ENCODE data around the gene CYP27C1.

Gene CYP27C1

DNA sequence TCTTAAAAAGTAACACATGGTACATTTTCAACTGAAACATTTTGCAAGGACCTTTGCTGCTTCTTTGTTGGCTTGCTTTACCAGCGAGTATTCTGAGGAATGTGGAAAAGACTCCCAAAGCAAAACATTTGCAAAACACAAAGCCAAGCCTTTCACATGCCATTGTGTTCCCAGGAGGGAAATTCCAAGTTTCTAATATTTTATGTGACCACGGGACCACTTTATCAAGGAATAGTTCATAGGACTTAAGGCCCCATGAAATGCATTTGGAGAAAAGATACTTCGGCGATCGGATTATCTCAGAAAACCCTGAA lies 26.2 kb downstream of the CYP27C1 start:
- FAIRE-seq (no peak), DNase-seq (ENCODE audit: insufficient read length, low spot score) (no peak)

GRCh38 chr2:127193164-127193966 lies 26.7 kb downstream of the CYP27C1 start:
- FAIRE-seq (no peak), DNase-seq (ENCODE audit: insufficient read length, low spot score) (no peak)

- no peak for DNase-seq (ENCODE audit: insufficient read length, low spot score)
- FAIRE-seq = no peak
These were observed 28.5 kb downstream of the CYP27C1 start for GRCh38 chr2:127191331-127192219.

GRCh38 chr2:127188797-127189196 lies 31.3 kb downstream of the CYP27C1 start:
- DNase-seq (ENCODE audit: insufficient read length, low spot score) = no peak
- no peak for FAIRE-seq

DNA sequence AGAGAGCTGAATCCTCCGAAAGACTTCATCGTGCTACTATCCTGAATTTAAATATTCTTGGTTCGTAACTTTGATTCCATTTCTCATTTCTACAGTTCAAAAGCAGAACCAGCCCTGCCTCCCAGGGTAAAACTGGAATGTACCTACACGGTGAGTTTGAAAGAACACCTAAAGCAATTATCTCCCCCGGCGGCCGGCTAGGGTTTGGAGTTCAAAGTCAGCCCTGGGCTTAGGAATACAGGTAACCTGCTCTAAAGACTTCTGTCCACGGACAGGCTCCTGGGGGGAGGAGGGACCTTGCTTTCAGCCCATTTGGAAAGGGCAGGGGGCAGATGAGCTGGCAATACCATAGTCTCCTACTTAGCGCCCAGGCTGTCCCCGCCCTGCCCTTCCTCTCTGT lies 32.3 kb downstream of the CYP27C1 start:
- FAIRE-seq (no peak), DNase-seq (ENCODE audit: insufficient read length, low spot score) (no peak)

GRCh38 chr2:127187081-127187775 lies 32.9 kb downstream of the CYP27C1 start:
- no peak for FAIRE-seq

GRCh38 chr2:127185705-127186104 lies 34.4 kb downstream of the CYP27C1 start:
- DNase-seq (ENCODE audit: insufficient read length, low spot score) (no peak), FAIRE-seq (no peak)

More at GRCh38 chr2:127187081-127187775, 32.9 kb downstream of the CYP27C1 start:
- no peak for DNase-seq (ENCODE audit: insufficient read length, low spot score)

DNA sequence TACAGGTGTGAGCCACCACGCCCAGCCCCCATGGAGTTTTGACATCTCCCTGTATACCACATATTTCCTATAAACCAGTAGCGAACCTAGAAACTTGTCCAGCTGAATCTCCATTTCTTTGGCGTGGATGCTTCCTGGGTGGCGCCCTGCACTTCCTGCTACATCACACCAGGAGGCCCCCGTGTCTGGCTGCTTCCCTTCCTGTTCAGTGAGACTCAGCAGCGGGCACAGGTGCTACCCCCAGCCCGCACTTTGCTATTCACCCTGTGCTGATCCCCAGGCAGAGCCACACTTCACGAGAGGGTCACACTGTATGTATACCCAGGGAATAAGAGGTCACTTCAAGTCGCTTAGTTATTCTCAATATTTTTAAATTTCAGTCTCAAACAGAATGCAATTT lies 35.0 kb downstream of the CYP27C1 start:
- no peak for DNase-seq (ENCODE audit: insufficient read length, low spot score)
- FAIRE-seq = no peak

DNA sequence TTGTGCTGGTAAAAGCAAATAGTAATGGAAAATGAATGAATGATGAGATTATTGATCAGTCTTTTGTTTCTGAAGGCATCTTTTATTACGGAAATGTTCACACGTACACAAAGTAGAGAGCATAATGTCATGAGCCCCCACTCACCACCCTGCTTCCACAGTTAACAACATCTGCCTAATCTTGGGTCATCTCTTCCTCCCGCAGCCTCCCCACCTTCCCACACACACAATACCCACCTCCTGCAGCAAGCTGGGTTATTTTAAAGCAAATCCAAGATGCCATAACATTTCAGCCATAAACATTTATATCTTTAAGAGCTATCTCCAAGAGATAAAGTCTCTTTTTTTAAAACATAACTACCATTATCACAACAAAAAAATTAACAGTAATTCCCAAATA lies 36.3 kb downstream of the CYP27C1 start:
- FAIRE-seq = no peak
- DNase-seq (ENCODE audit: insufficient read length, low spot score) = no peak

DNA sequence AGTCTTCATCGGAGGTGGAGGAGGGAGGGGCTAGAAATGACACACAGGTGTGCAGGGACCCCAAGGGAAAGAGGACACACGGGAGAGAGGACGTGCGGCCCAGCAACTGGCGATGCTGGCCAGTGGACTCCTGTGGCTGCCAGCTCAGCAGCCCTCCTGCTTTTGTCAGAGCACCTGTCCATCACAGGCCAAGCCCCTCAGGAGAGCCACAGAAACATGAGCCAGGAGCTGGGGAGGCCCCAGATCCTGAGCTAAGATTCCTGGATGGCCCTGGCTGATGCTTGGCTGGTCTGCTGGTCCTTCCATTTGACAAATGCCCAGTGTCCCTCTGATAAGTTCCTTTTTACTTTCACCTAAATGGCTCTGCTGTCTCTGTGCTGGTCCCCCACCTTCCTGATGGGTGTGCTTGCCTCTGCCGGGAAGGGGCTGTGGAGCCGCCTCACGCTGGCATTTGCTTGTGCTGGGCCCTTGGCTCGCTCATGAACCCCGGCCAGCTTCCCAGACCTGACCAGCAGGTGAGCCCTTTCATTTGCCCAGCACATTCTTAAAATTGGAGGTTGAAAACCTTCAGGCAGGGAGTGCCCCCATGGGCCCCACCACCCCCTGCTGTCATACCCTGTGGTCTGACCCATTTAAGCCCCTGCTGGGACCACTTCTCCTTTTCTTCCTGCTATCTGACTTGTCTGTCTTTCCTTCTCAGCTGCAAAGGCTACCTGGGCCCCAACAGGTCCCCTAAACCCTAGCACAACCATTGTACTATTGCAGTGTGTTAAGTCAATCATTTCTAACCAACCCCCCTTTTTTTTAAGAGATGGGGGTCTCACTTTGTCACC lies 37.3 kb downstream of the CYP27C1 start:
- DNase-seq (ENCODE audit: insufficient read length, low spot score) (no peak), FAIRE-seq (no peak)

GRCh38 chr2:127181851-127182250 lies 38.2 kb downstream of the CYP27C1 start:
- FAIRE-seq = no peak
- DNase-seq (ENCODE audit: insufficient read length, low spot score) = no peak

- DNase-seq (ENCODE audit: insufficient read length, low spot score) (no peak), FAIRE-seq (no peak)
These were observed 40.3 kb downstream of the CYP27C1 start for GRCh38 chr2:127179766-127180165.

DNA sequence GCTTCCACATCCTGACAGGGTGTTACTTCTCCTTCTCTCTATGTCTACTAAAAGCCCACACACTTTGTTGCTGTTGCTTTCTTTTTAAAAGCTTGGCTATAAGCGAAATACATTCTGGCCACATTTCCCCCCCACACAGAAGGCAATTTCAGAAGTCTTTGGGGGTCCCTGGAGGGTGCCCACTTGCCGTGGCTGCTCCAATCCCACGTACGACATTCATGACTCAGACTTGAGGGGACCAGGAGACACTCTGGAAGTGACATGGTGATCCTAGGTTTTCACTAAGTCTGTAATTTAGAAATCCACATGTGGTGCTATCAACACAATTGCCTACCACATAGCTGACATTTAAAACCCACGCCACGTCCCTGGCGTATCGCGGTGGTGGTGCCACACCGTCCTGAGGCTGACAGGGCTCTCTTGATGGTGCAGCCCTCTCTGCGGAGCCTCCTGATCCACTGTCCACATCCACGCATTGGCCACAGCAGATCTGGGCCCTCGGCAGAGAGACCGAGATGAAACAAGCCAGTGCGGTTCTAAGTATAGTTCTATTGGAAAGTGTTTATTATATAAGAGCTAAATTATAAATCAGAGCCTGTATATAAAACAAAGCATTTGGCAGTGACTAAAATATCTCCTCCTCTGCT lies 42.4 kb downstream of the CYP27C1 start:
- DNase-seq (ENCODE audit: insufficient read length, low spot score) = no peak
- no peak for FAIRE-seq

DNA sequence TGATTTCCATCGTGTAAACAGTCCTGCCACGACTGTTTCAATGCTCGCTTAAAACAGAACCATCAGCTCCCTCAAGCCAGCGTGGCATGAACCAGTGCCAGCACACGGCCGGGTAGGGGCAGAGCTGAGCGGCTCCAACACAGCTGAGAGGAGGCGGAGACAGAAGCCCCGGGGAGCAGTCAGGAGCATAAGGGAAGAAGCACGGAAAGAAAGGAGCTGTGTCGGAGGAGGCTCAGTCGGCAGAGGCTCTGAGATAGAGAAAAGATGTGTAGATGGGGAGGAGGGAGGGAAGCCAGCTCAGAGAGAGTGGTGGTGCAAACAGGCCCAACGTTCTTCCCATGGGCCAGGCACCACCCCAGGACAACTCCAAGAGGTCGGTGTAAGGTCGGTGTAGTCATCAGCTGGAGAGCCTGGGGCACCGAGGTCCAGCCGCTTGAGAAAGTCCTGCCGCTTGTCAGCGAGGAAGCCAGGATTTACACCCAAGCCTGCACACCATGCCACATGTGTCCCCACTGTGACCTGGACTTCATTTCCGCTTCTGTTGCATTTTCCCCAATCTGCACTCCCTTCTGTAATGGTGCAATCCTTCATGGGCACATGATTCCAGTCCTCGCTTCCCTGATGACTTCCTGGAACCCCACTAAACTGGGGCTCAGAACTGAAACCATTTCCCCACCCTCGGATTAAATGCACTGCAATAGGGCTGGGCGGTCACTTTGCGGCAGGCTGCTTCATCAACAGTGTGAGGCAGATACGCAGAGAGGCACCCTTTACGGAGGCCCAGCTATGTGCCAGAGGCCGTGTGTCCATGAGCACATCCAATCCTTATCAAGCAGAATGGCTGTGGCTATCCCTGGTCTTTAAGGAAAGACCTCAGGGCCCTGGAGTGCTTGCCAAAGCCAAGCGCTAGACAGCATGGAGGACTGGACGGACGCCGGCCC lies 43.5 kb downstream of the CYP27C1 start:
- no peak for DNase-seq (ENCODE audit: insufficient read length, low spot score)

DNA sequence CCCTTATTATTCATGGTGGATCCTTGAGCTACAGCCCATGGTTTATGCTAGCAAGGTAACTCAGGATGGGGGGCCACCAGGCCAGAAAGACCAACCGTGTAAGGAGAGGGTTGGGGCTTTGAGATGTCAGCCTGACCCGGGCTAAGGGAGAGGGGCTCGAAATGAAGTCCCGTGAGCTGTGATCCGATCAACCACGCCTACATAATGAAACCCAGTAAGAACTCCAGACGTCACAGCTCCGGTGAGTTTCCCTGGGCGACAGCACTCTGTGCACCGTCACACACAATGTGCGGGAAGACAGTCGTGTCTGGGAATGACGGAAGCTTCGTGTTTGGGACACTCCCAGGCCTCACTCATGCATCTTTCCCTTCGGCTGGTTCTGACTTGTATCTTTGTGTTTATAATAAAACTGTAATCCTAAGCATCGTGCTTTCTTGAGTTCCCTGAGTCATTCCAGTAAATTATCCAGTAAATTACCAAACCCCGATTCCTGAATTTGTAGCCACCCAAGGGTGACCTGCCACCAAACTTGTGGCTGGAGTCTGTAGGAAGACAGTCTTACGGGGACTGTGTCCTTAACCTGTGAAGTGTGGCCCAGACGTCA lies 44.2 kb downstream of the CYP27C1 start:
- FAIRE-seq (no peak), DNase-seq (ENCODE audit: insufficient read length, low spot score) (no peak)

More for the DNA sequence above, 43.5 kb downstream of the CYP27C1 start:
- no peak for FAIRE-seq

DNA sequence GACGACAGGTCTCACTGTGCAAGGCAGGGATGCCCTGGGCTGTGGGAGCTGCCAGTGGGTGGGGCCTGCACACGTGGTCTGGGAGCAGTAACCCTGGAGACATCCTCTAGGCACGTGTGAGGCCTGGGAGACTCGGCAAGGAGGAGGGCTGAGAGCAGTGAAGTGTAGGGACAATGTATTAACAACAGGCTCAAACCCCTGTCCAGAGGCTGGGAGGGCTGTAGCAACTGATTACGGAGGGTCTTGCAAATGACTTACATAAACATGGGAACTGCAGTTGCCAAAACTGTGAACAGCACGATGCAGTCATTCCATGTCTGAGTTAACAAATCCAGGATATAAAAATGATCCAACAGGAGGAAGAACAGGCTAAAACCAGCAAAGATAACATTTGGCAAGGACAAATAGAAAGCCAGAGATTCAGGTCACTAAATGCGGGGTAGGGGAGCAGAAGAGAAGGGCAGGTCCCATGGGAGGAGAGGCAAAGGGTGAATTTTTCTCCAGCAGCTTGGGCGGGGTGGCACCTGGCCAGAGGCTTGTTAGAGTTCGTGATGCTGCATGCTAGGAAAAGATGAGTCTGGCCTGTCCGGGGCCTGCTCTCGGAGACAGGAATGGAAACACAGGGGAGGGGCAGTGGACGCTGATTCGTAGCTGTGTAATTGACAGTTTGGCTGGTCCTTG lies 44.9 kb downstream of the CYP27C1 start:
- DNase-seq (ENCODE audit: insufficient read length, low spot score) (no peak), FAIRE-seq (no peak)

GRCh38 chr2:127174640-127175039 lies 45.5 kb downstream of the CYP27C1 start:
- DNase-seq (ENCODE audit: insufficient read length, low spot score) (no peak), FAIRE-seq (no peak)

GRCh38 chr2:127174136-127174535 lies 46.0 kb downstream of the CYP27C1 start:
- FAIRE-seq (no peak), DNase-seq (ENCODE audit: insufficient read length, low spot score) (peak; percentile 59)
